SK-N-MC (cell line): ENCODE data around the gene TBC1D2B.
"Not testable (repeated sequence)": the region's sequence is repeated elsewhere in the genome, so short reads cannot be mapped to it uniquely, and the experiment has no call there.

Experiments
- DNase-seq: peaks from one replicate; pipeline ENCODE4 v3.0.0-alpha.2; 2011; ENCODE audit warnings: low read depth, low spot score
- H3K27ac ChIP-seq: fragments of 200-600 bp; sonication (generic); 2 replicates; pipeline ENCODE4 v1.5.1; 2016; ENCODE audit warnings: mixed run types
- H3K36me3 ChIP-seq: fragments of 200-600 bp; sonication (generic); 2 replicates; pipeline ENCODE4 v1.6.1; 2017; ENCODE audit warnings: antibody characterized with exemption, low read length, mixed read lengths; ENCODE audit not compliant: insufficient read depth
- H3K4me3 ChIP-seq: fragments of 200-600 bp; sonication (generic); 2 replicates; pipeline ENCODE4 v1.5.1; 2016
- H3K9ac ChIP-seq: fragments of 200-600 bp; sonication (generic); 2 replicates; pipeline ENCODE4 v1.8.0; 2017; ENCODE audit warnings: mixed run types, mixed read lengths; ENCODE audit not compliant: insufficient read length
- H3K9me3 ChIP-seq: fragments of 200-600 bp; sonication (generic); 2 replicates; pipeline ENCODE4 v1.6.1; 2017; ENCODE audit warnings: low read depth, mild to moderate bottlenecking, antibody characterized with exemption, low read length, moderate library complexity, mixed read lengths
- EZH2 ChIP-seq: fragments of 200-600 bp; sonication (generic); IDR thresholded peaks from one replicate; pipeline ENCODE4 v1.6.1; 2017; ENCODE audit warnings: antibody characterized with exemption
- FOXP2 ChIP-seq: optimal IDR thresholded peaks from 2 replicates; pipeline ENCODE3; 2011; ENCODE audit warnings: mild to moderate bottlenecking, moderate library complexity; ENCODE audit not compliant: insufficient read depth; ENCODE audit errors: extremely low read length, control extremely low read depth
- POLR2AphosphoS5 ChIP-seq: IDR thresholded peaks from 2 replicates; pipeline ENCODE4 v1.6.1; 2012; ENCODE audit warnings: mild to moderate bottlenecking, low read depth, low read length, borderline replicate concordance

TBC1D2B gene

GRCh38 chr15:78002996-78003395, 74.5 kb downstream of the TBC1D2B start:
- H3K36me3 ChIP-seq = peaks cover 94% of the 10 kb centered on the region
- H3K9me3 ChIP-seq = no peaks in the 10 kb centered on the region
- H3K27ac ChIP-seq = no peak overlapping the region
- DNase-seq = no peak
- TF ChIP-seq POLR2AphosphoS5 (no peak), EZH2 (no peak), FOXP2 (no peak)
- H3K4me3 ChIP-seq = no peak overlapping the region
- H3K9ac ChIP-seq = no peak overlapping the region

DNA sequence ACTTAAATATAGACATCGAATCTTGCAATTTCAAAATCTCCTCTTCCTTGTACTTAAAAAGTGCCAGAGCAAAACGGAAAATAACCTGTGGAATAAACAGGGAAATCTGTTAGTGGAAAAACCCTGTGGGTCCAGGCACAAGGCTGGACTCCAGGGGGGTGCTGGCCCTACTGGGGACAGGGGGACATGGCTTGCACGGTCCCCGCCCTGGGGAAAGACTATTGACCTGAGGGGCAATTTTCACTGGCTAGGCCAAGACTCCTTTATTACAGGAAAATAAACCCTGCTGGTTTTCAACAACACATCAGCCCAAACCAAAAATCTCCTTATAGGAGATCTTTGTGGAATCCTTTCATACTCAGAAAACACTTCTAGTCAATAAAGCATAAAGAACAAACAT, 75.9 kb downstream of the TBC1D2B start:
- Histone ChIP-seq H3K36me3 (peaks cover 80% of the 10 kb centered on the region), H3K9ac (no peak overlapping the region)
- TF ChIP-seq EZH2 (no peak), POLR2AphosphoS5 (no peak)

GRCh38 chr15:78000927-78001249, 76.6 kb downstream of the TBC1D2B start:
- Histone ChIP-seq H3K27ac (no peak overlapping the region), H3K36me3 (peaks cover 73% of the 10 kb centered on the region)
- TF ChIP-seq EZH2 = no peak
- TF ChIP-seq FOXP2 = no peak
- TF ChIP-seq POLR2AphosphoS5 = no peak

More for the DNA sequence above, 75.9 kb downstream of the TBC1D2B start:
- DNase-seq = no peak
- H3K27ac ChIP-seq = no peak overlapping the region
- H3K4me3 ChIP-seq = no peak overlapping the region
- H3K9me3 ChIP-seq = no peaks in the 10 kb centered on the region

GRCh38 chr15:78000091-78000926, 77.2 kb downstream of the TBC1D2B start:
- DNase-seq = no peak
- Histone ChIP-seq H3K27ac (no peak overlapping the region), H3K4me3 (no peak overlapping the region), H3K9ac (no peak overlapping the region), H3K36me3 (peaks cover 67% of the 10 kb centered on the region), H3K9me3 (no peaks in the 10 kb centered on the region)
- no peak for TF ChIP-seq FOXP2
- no peak for TF ChIP-seq POLR2AphosphoS5
- TF ChIP-seq EZH2 = no peak

More at GRCh38 chr15:78000927-78001249, 76.6 kb downstream of the TBC1D2B start:
- DNase-seq = no peak
- H3K9ac ChIP-seq = no peak overlapping the region
- no peaks in the 10 kb centered on the region for H3K9me3 ChIP-seq
- H3K4me3 ChIP-seq = no peak overlapping the region

DNA sequence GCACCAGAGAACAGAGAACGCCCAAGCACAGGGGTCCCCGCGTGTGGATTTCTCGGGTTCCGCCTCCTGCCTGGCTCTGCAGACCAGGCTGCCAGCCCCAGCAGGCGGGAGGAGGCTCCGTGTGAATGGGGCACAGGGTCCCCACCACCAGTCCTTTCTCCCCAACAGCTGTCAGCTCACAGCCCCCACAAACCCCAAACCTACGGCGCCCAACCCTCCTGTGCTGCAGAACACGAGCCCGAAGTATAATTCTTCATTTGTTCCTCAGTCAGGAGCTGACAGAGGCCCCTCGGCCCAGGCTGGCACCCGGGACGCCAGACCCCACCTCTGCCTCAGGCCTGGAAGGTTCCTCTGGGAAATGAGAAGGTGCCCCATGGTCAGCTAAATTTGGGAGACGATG, 78.0 kb downstream of the TBC1D2B start:
- Histone ChIP-seq H3K9ac (no peak overlapping the region), H3K27ac (no peak overlapping the region), H3K4me3 (no peak overlapping the region), H3K9me3 (no peaks in the 10 kb centered on the region), H3K36me3 (peaks cover 59% of the 10 kb centered on the region)
- DNase-seq = no peak
- TF ChIP-seq EZH2 (no peak), FOXP2 (no peak), POLR2AphosphoS5 (no peak)

DNA sequence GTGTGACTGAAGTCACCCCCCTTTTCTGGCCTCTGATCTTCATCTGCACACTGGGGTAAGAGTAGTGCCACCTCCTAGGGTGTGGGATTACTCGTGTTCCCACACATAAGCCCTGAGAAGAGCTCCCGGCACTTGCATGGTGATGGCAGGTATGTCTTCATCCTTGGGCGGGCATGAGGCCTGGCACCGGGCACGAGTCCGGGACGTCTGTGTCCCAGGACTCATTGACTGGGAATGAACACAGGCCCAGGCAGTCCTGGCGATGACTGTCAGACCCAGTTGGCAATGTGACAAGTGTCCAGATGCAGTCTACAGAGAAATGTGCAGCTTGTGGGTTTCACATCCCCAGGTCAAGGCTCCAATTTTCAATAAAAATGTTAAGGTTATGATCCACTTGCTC, 78.9 kb downstream of the TBC1D2B start:
- no peak for TF ChIP-seq FOXP2
- no peak for TF ChIP-seq POLR2AphosphoS5
- no peak for TF ChIP-seq EZH2
- Histone ChIP-seq H3K36me3 (peaks cover 50% of the 10 kb centered on the region), H3K4me3 (no peak overlapping the region), H3K9ac (no peak overlapping the region), H3K9me3 (no peaks in the 10 kb centered on the region), H3K27ac (no peak overlapping the region)
- no peak for DNase-seq

DNA sequence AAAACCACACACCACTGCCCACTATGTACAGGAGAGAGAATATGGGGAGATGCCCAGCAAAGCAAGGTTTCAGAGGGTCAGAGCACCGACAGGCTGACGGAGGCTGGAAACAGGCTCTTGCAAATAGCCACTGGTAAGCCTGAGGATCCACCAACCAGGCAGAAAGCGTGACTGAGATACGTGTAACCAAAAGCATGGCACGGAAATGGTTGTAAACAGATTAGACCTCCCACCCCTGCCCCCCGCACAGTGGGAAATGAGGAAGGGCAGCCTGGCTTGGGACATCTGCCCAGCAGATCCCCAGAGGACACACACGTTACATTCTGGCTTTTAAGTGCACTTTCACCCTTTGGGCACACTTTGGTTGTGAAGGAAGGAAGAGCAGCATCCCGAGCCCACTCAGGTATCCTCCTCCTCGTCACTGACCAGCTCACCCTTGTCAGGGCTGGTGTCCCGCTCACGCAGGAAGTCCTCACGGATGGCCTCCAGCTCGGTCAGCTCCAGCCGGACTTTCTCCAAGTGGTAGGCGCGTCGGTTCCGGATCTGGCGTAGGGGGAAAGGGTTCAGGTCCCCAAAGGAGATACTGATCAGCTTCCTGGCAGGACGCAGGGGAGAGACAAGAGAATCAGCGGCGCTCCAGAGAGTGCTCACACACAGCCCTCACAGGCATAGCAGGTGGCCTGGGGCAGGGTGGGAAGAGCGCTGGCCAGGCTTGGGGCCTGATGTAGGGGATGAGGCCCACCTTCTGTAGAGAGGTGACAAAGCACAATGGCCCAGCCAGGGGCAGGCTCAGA, 79.6 kb downstream of the TBC1D2B start:
- H3K36me3 ChIP-seq = peaks cover 43% of the 10 kb centered on the region
- H3K27ac ChIP-seq, DNase-seq, H3K9ac ChIP-seq, H3K9me3 ChIP-seq, H3K4me3 ChIP-seq: not testable (repeated sequence)

DNA sequence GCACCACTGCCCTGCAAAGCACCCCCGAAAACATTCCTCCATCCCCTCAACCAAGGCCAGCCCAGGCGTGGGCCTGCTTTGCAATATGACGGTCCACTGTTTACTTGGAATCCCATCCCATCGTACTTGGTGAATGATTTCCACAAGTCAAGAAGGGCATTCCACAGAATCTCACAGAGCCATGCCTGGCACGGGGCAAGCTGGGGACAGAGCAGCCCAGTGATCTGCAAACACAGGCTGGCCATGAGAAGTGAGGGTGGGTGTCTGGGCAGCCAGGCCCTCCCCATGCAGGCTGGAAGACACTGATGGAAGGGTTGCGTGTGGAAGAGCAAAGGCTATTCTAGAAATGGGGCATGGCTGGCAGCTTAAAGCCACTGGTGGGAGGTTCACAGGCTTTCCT, 80.3 kb downstream of the TBC1D2B start:
- H3K9me3 ChIP-seq, DNase-seq, H3K9ac ChIP-seq, H3K27ac ChIP-seq, H3K4me3 ChIP-seq: not testable (repeated sequence)
- peaks cover 36% of the 10 kb centered on the region for H3K36me3 ChIP-seq

- DNase-seq, H3K4me3 ChIP-seq, H3K9me3 ChIP-seq, H3K9ac ChIP-seq: not testable (repeated sequence)
- peaks cover 32% of the 10 kb centered on the region for H3K36me3 ChIP-seq
- H3K27ac ChIP-seq = peak overlapping the region; percentile 67
These were observed 80.8 kb downstream of the TBC1D2B start for GRCh38 chr15:77996713-77997171.

GRCh38 chr15:77996226-77996625, 81.3 kb downstream of the TBC1D2B start:
- H3K36me3 ChIP-seq = peaks cover 27% of the 10 kb centered on the region
- H3K4me3 ChIP-seq, DNase-seq, H3K9ac ChIP-seq, H3K9me3 ChIP-seq: not testable (repeated sequence)
- H3K27ac ChIP-seq = peak overlapping the region; percentile 67

DNA sequence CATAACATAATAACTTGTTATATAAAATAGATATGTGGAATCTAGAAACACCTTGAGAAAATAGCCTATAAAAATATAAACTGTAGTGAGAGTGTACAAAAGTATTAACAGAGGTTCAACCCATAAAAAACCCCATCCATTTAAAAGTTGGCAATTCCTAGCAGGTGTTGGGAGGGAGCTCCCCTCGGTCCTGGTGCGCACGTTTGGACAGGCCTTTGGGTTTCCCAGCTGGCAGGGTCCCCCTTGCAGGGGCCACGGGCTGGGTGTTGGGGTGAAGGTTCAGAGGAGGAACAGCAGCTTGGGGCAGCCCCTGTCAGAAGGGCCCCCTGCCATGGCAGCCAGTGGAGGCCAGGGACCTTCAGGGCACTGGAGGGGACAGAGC, 82.0 kb downstream of the TBC1D2B start:
- H3K27ac ChIP-seq, H3K9me3 ChIP-seq: not testable (repeated sequence)

GRCh38 chr15:77994893-77995536, 82.5 kb downstream of the TBC1D2B start:
- peaks cover 15% of the 10 kb centered on the region; the same call in 1 of the 2 replicates for H3K36me3 ChIP-seq
- H3K9me3 ChIP-seq, H3K4me3 ChIP-seq, DNase-seq, H3K9ac ChIP-seq, H3K27ac ChIP-seq: not testable (repeated sequence)

More for the DNA sequence above, 82.0 kb downstream of the TBC1D2B start:
- not testable (repeated sequence) for H3K4me3 ChIP-seq, H3K9ac ChIP-seq, DNase-seq
- peaks cover 20% of the 10 kb centered on the region for H3K36me3 ChIP-seq
